WTC11 (cell line): ENCODE data around the gene TREML4. TPM values are rescaled to one million over a fixed set of nuclear protein-coding genes. Genes with fewer than 3 reads are reported as not detected.

Source experiments
- ATAC-seq: fragments of 200-7000 bp; cut with Tn5 transposase; 2 replicates; pipeline ENCODE4 v1.10.0; 2021; ENCODE audit warnings: mild to moderate bottlenecking, moderate library complexity
- CTCF ChIA-PET: fragments of 300-600 bp; sonication (Branson Sonifier 250); formaldehyde crosslinking; loops from one replicate; lab custom pipeline; 2021; ENCODE audit warnings: antibody characterized with exemption; lab: Charles Lee
- POLR2A ChIA-PET: fragments of 350-600 bp; sonication (Branson Sonifier 250); formaldehyde crosslinking; loops from one replicate; lab custom pipeline; 2021; ENCODE audit warnings: antibody characterized with exemption; lab: Charles Lee
- DNase-seq: peaks from one replicate; pipeline ENCODE4 v3.0.0; 2021; ENCODE audit warnings: low spot score
- H3K27ac Mint-ChIP-seq: 2 replicates; pipeline ENCODE4 v1.8.0; 2021; ENCODE audit warnings: mixed read lengths
- H3K27me3 Mint-ChIP-seq: 2 replicates; pipeline ENCODE4 v1.8.0; 2021; ENCODE audit warnings: low read depth, mild to moderate bottlenecking, moderate library complexity, mixed read lengths
- H3K36me3 Mint-ChIP-seq: 2 replicates; pipeline ENCODE4 v1.8.0; 2021; ENCODE audit warnings: mixed read lengths
- H3K4me1 Mint-ChIP-seq: 2 replicates; pipeline ENCODE4 v1.8.0; 2022; ENCODE audit warnings: mixed read lengths
- H3K4me3 Mint-ChIP-seq: 2 replicates; pipeline ENCODE4 v1.8.0; 2021; ENCODE audit warnings: mild to moderate bottlenecking, moderate library complexity, mixed read lengths
- H3K9me3 Mint-ChIP-seq: 2 replicates; pipeline ENCODE4 v1.8.0; 2021; ENCODE audit warnings: mixed read lengths
- CTCF ChIP-seq: fragments of 200-600 bp; IDR thresholded peaks from 2 replicates; pipeline ENCODE4 v1.8.0; 2022; ENCODE audit warnings: antibody characterized with exemption
- FOXP1 ChIP-seq: sonication (generic); formaldehyde crosslinking; IDR thresholded peaks from 2 replicates; pipeline ENCODE4 v1.8.0; 2022; ENCODE audit warnings: missing genetic modification reagents, mild to moderate bottlenecking, moderate library complexity, borderline replicate concordance
- GTF2I ChIP-seq: fragments of 250-450 bp; sonication (Bioruptor Pico); conservative IDR thresholded peaks from 2 replicates; pipeline ENCODE4 v1.4.0; 2021; ENCODE audit warnings: mild to moderate bottlenecking
- IRF1 ChIP-seq: sonication (generic); formaldehyde crosslinking; IDR thresholded peaks from 2 replicates; pipeline ENCODE4 v1.8.0; 2023; ENCODE audit warnings: missing genetic modification reagents
- RELA ChIP-seq: sonication (generic); formaldehyde crosslinking; IDR thresholded peaks from 2 replicates; pipeline ENCODE4 v1.8.1; 2022; ENCODE audit warnings: missing genetic modification reagents, mild to moderate bottlenecking, borderline replicate concordance
- RORB ChIP-seq: fragments of 250-450 bp; sonication (Bioruptor Pico); IDR thresholded peaks from 2 replicates; pipeline ENCODE4 v1.9.0; 2021; ENCODE audit warnings: mild to moderate bottlenecking
- SMAD4 ChIP-seq: sonication (generic); formaldehyde crosslinking; IDR thresholded peaks from 2 replicates; pipeline ENCODE4 v1.8.0; 2022; ENCODE audit warnings: mild to moderate bottlenecking, missing genetic modification reagents
- ZMAT4 ChIP-seq: fragments of 250-450 bp; sonication (Bioruptor Pico); IDR thresholded peaks from 2 replicates; pipeline ENCODE4 v1.9.0; 2021; ENCODE audit warnings: mild to moderate bottlenecking
- ZNF121 ChIP-seq: sonication (generic); formaldehyde crosslinking; IDR thresholded peaks from 2 replicates; pipeline ENCODE4 v1.8.0; 2023; ENCODE audit warnings: missing genetic modification reagents
- ZNF232 ChIP-seq: sonication (generic); formaldehyde crosslinking; IDR thresholded peaks from 2 replicates; pipeline ENCODE4 v1.8.0; 2022; ENCODE audit warnings: mild to moderate bottlenecking, missing genetic modification reagents
- ZNF281 ChIP-seq: sonication (generic); formaldehyde crosslinking; IDR thresholded peaks from 2 replicates; pipeline ENCODE4 v1.8.0; 2023; ENCODE audit warnings: mild to moderate bottlenecking, missing genetic modification reagents
- ZNF317 ChIP-seq: sonication (generic); formaldehyde crosslinking; IDR thresholded peaks from 2 replicates; pipeline ENCODE4 v1.8.1; 2023; ENCODE audit warnings: low read depth, mild to moderate bottlenecking, moderate library complexity, missing genetic modification reagents, borderline replicate concordance
- ZNF671 ChIP-seq: fragments of 250-450 bp; sonication (Bioruptor Pico); IDR thresholded peaks from 2 replicates; pipeline ENCODE4 v1.8.0; 2021; ENCODE audit warnings: mild to moderate bottlenecking
- ZSCAN18 ChIP-seq: fragments of 250-450 bp; sonication (Bioruptor Pico); IDR thresholded peaks from 2 replicates; pipeline ENCODE4 v2.1.2; 2022; ENCODE audit warnings: mild to moderate bottlenecking, moderate library complexity
- total RNA-seq: library from RNA; stranded (reverse); gene quantifications from 3 replicates; pipeline ENCODE4 v1.2.3, GENCODE V29; 2021

Gene TREML4
- total RNA-seq, 1 experiment from 2014 or later, result not detected

GRCh38 chr6:41224800-41225199 is 3.3 kb upstream of the TREML4 start:
- POLR2A ChIA-PET, result no interaction called here
- TF ChIP-seq ZNF121 (CRISPR knock-in tag), result no peak
- Mint-ChIP-seq H3K9me3 (peaks cover 13% of the 10 kb centered on the region), H3K4me1 (peaks cover 4% of the 10 kb centered on the region; the same call in 1 of the 2 replicates), H3K4me3 (no peak overlapping the region), H3K27ac (no peak overlapping the region), H3K36me3 (no peaks in the 10 kb centered on the region), H3K27me3 (peaks cover 18% of the 10 kb centered on the region)
- no peak for ATAC-seq
- CTCF ChIA-PET, result interaction anchor here (1.3 kb wide), 1 partner anchor 54 kb away, joined by 6 read pairs; no protein-coding TSS in a partner anchor
- no peak for DNase-seq

GRCh38 chr6:41226752-41227151 is 1.4 kb upstream of the TREML4 start:
- POLR2A ChIA-PET, result no interaction called here
- no peak for ATAC-seq

GRCh38 chr6:41228616-41229015 is 467 bp downstream of the TREML4 start:
- Mint-ChIP-seq H3K27me3 (peaks cover 15% of the 10 kb centered on the region), H3K36me3 (no peaks in the 10 kb centered on the region), H3K4me1 (peaks cover 4% of the 10 kb centered on the region; the same call in 1 of the 2 replicates), H3K4me3 (no peak overlapping the region), H3K27ac (no peak overlapping the region), H3K9me3 (0 out of 2 replicates have a peak, but pooled peaks cover 4% of the 10 kb centered on the region)
- CTCF ChIA-PET, result interaction anchor here (0.6 to 2.0 kb wide), 10 partner anchors 11 to 139 kb away, joined by 3 to 14 read pairs (median 6); no protein-coding TSS in a partner anchor
- POLR2A ChIA-PET, result no interaction called here
- peak; percentile 20; the same call in 1 of the 2 replicates for TF ChIP-seq CTCF
- TF ChIP-seq RELA, result no peak
- ATAC-seq, result peak; percentile 94
- peak; percentile 46 for DNase-seq

More at GRCh38 chr6:41226752-41227151, 1.4 kb upstream of the TREML4 start:
- H3K4me3 Mint-ChIP-seq, result no peak overlapping the region
- 0 out of 2 replicates have a peak, but pooled peaks cover 4% of the 10 kb centered on the region for H3K9me3 Mint-ChIP-seq
- CTCF ChIA-PET, result no interaction called here
- TF ChIP-seq IRF1 (no peak), ZNF317 (CRISPR knock-in tag) (no peak), RORB (CRISPR knock-in tag) (no peak), FOXP1 (CRISPR knock-in tag) (no peak), SMAD4 (CRISPR knock-in tag) (no peak), ZNF281 (CRISPR knock-in tag) (no peak), ZNF671 (CRISPR knock-in tag) (no peak), ZNF232 (CRISPR knock-in tag) (no peak), ZMAT4 (CRISPR knock-in tag) (no peak), ZSCAN18 (CRISPR knock-in tag) (no peak), GTF2I (CRISPR knock-in tag) (no peak)
- no peak for DNase-seq
- H3K36me3 Mint-ChIP-seq, result no peaks in the 10 kb centered on the region
- peaks cover 4% of the 10 kb centered on the region; the same call in 1 of the 2 replicates for H3K4me1 Mint-ChIP-seq
- H3K27me3 Mint-ChIP-seq, result peaks cover 22% of the 10 kb centered on the region
- no peak overlapping the region for H3K27ac Mint-ChIP-seq
